Astrocyte of the cerebellum (primary cell): ENCODE results near the gene VTI1B.

ENCODE experiments used
- DNase-seq: peaks from one replicate; pipeline ENCODE4 v3.0.0-alpha.2; 2011; ENCODE audit warnings: low read depth
- H3K4me3 ChIP-seq: 2 replicates; pipeline ENCODE4 v1.5.1; 2011; ENCODE audit warnings: mild to moderate bottlenecking, low read depth, low read length, moderate library complexity
- CTCF ChIP-seq: IDR thresholded peaks from 2 replicates; pipeline ENCODE4 v1.5.1; 2012; ENCODE audit warnings: low read length, low read depth, moderate library complexity, mild to moderate bottlenecking; ENCODE audit errors: missing control alignments
- in situ Hi-C: cut with HindIII; loops from 2 replicates; pipeline ENCODE4 v1.10.0; 2017; ENCODE audit warnings: low sequenced_read_pairs

The VTI1B gene

GRCh38 chr14:67666750-67667449 lies 7.5 kb downstream of the VTI1B start:
- DNase-seq: peak; percentile 64
- in situ Hi-C loops: no loop called here
- no peak overlapping the region for H3K4me3 ChIP-seq
- peak; percentile 70 for TF ChIP-seq CTCF

- no peak overlapping the region for H3K4me3 ChIP-seq
- DNase-seq: no peak
- in situ Hi-C loops: no loop called here
- no peak for TF ChIP-seq CTCF
Measured at GRCh38 chr14:67665868-67666267, 8.6 kb downstream of the VTI1B start.

GRCh38 chr14:67663633-67664032 lies 10.8 kb downstream of the VTI1B start:
- no peak for TF ChIP-seq CTCF
- in situ Hi-C loops: no loop called here
- no peak overlapping the region for H3K4me3 ChIP-seq
- no peak for DNase-seq

DNA sequence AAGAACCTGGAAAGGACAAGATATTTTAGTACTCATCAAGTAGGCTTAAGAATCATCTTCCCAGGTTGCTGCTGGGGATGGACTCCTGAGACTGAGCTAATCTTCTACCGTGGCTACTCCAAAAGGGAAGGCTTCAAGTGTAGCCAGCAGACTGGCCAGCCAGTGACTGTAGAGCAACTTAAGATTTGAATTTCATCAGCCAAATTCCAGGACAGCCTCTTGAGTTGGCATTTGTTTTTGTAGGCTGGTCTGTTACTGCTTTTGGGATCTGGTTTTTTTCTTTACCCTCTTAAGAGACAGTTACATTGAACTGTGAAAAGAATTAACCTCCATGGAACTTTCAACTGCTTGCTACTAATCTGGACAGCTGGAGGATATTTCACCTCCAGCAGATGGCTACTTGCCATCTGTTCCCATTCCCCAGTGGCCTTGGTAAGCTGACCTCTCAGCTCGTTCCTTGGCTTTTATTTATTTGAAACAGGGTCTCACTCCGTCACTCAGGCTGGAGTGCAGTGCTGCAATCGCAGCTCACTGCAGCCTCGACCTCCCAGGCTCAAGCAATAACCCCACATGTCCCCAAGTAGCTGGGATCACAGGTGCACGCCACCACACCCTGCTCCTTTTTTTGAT lies 20.7 kb downstream of the VTI1B start:
- in situ Hi-C loops: no loop called here
- no peak for DNase-seq
- H3K4me3 ChIP-seq: no peak overlapping the region
- no peak for TF ChIP-seq CTCF

- no peak overlapping the region for H3K4me3 ChIP-seq
- in situ Hi-C loops: no loop called here
- no peak for TF ChIP-seq CTCF
- DNase-seq: no peak
Measured at GRCh38 chr14:67652189-67652588, 22.2 kb downstream of the VTI1B start.

DNA sequence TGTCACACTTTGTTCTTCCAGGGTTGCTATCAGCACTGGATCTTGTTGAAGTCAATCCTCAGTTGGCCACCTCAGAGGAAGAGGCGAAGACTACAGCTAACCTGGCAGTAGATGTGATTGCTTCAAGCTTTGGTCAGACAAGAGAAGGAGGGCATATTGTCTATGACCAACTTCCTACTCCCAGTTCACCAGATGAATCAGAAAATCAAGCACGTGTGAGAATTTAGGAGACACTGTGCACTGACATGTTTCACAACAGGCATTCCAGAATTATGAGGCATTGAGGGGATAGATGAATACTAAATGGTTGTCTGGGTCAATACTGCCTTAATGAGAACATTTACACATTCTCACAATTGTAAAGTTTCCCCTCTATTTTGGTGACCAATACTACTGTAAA lies 23.7 kb downstream of the VTI1B start:
- DNase-seq: no peak
- no peak for TF ChIP-seq CTCF
- no peak overlapping the region for H3K4me3 ChIP-seq
- in situ Hi-C loops: no loop called here
